Measurements from ENCODE around the gene KDM5A.

KDM5A gene

DNA sequence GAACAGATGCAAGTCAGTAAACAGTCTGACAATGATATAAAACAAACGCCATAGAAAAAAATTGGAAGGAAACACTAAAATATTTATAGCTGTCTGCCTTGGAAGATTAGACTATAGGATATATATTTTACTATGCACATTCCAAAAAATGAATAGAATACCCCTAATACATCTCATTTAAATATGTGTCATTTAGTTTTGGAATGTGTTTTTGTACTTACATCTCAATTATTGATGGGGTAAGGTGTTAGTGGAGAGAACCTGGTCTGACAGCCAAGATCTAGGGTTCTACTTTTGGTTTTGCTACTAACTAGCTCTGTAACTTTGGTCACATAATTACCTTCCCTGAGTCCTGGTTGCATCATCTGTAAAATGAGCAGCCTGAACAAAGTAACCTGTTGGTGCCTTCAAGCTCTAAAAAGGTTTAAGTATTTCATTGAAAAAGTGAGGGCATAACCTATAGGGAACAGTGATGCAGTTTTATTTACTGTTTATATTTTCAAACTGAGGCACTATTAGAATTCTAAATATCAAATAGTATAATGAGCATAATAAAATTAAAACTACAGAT lies 97.9 kb downstream of the KDM5A start:
- Histone ChIP-seq H3K4me3 (ENCODE audit: insufficient read depth, low read length, poor library complexity, severe bottlenecking) (no peak overlapping the region), H3K9me2 (replicated peaks; ENCODE audit: insufficient read depth, low read length) (no peaks in the 10 kb centered on the region), H3K4me2 (ENCODE audit: low read depth, low read length, poor library complexity, severe bottlenecking) (no peak overlapping the region), H3F3A (ENCODE audit: insufficient read depth) (no peaks in the 10 kb centered on the region), H3K27ac (ENCODE audit: low read depth, low read length) (no peak overlapping the region), H3K9ac (ENCODE audit: low read length) (no peak overlapping the region), H3K27me3 (ENCODE audit: low read length) (no peaks in the 10 kb centered on the region), H3K9me3 (ENCODE audit: insufficient read depth, low read length) (no peaks in the 10 kb centered on the region), H3K36me3 (ENCODE audit: low read length) (peaks cover 73% of the 10 kb centered on the region), H3K79me2 (ENCODE audit: insufficient read depth, low read length) (no peaks in the 10 kb centered on the region), H4K20me1 (ENCODE audit: low read depth, low read length) (no peaks in the 10 kb centered on the region), H2AFZ (ENCODE audit: low read depth, low read length, severe bottlenecking) (no peak overlapping the region)
- no peak for TF ChIP-seq EZH2phosphoT487 (conservative IDR thresholded peaks at IDR 0.05; ENCODE audit: low read length)
- no peak for TF ChIP-seq CTCF (IDR thresholded peaks at IDR 0.05; ENCODE audit: insufficient read depth, low read length, poor library complexity, severe bottlenecking)

- Histone ChIP-seq H3F3A (ENCODE audit: insufficient read depth) (no peaks in the 10 kb centered on the region), H4K20me1 (ENCODE audit: low read depth, low read length) (no peaks in the 10 kb centered on the region), H3K27ac (ENCODE audit: low read depth, low read length) (no peak overlapping the region), H3K4me2 (ENCODE audit: low read depth, low read length, poor library complexity, severe bottlenecking) (no peak overlapping the region), H3K79me2 (ENCODE audit: insufficient read depth, low read length) (no peaks in the 10 kb centered on the region), H3K4me3 (ENCODE audit: insufficient read depth, low read length, poor library complexity, severe bottlenecking) (no peak overlapping the region), H3K9me3 (ENCODE audit: insufficient read depth, low read length) (no peaks in the 10 kb centered on the region), H2AFZ (ENCODE audit: low read depth, low read length, severe bottlenecking) (no peak overlapping the region), H3K36me3 (ENCODE audit: low read length) (peaks cover 58% of the 10 kb centered on the region), H3K27me3 (ENCODE audit: low read length) (no peaks in the 10 kb centered on the region), H3K9me2 (replicated peaks; ENCODE audit: insufficient read depth, low read length) (no peaks in the 10 kb centered on the region), H3K9ac (ENCODE audit: low read length) (no peak overlapping the region)
- no peak for TF ChIP-seq EZH2phosphoT487 (conservative IDR thresholded peaks at IDR 0.05; ENCODE audit: low read length)
- TF ChIP-seq CTCF (IDR thresholded peaks at IDR 0.05; ENCODE audit: insufficient read depth, low read length, poor library complexity, severe bottlenecking), result no peak
Measured at GRCh38 chr12:288687-289086, 100.4 kb downstream of the KDM5A start.

GRCh38 chr12:286531-287300 lies 102.4 kb downstream of the KDM5A start:
- no peak overlapping the region for H3K27ac ChIP-seq (ENCODE audit: low read depth, low read length)
- H3K4me3 ChIP-seq (ENCODE audit: insufficient read depth, low read length, poor library complexity, severe bottlenecking), result no peak overlapping the region
- TF ChIP-seq EZH2phosphoT487 (conservative IDR thresholded peaks at IDR 0.05; ENCODE audit: low read length), result no peak
- TF ChIP-seq CTCF (IDR thresholded peaks at IDR 0.05; ENCODE audit: insufficient read depth, low read length, poor library complexity, severe bottlenecking), result no peak
- H3F3A ChIP-seq (ENCODE audit: insufficient read depth), result no peaks in the 10 kb centered on the region
- no peaks in the 10 kb centered on the region for H3K9me3 ChIP-seq (ENCODE audit: insufficient read depth, low read length)
- H3K36me3 ChIP-seq (ENCODE audit: low read length), result peaks cover 43% of the 10 kb centered on the region
- no peak overlapping the region for H3K9ac ChIP-seq (ENCODE audit: low read length)
- no peaks in the 10 kb centered on the region for H3K27me3 ChIP-seq (ENCODE audit: low read length)
- H4K20me1 ChIP-seq (ENCODE audit: low read depth, low read length), result no peaks in the 10 kb centered on the region
- no peaks in the 10 kb centered on the region for H3K79me2 ChIP-seq (ENCODE audit: insufficient read depth, low read length)
- H3K4me2 ChIP-seq (ENCODE audit: low read depth, low read length, poor library complexity, severe bottlenecking), result no peak overlapping the region
- no peak overlapping the region for H2AFZ ChIP-seq (ENCODE audit: low read depth, low read length, severe bottlenecking)
- H3K9me2 ChIP-seq (replicated peaks; ENCODE audit: insufficient read depth, low read length), result no peaks in the 10 kb centered on the region

Measured in SU-DHL-6 (cell line).